ENCODE results near the gene PIK3CD.
"Not testable (repeated sequence)": the region's sequence is repeated elsewhere in the genome, so short reads cannot be mapped to it uniquely, and the experiment has no call there.

Gene PIK3CD

GRCh38 chr1:9654834-9655723 lies 3.5 kb downstream of the PIK3CD start:
- peak in 2 of 4 experiments; percentile 25 to 56 for DNase-seq

GRCh38 chr1:9655836-9656235 lies 4.3 kb downstream of the PIK3CD start:
- no peak for DNase-seq

GRCh38 chr1:9657521-9658032 lies 6.0 kb downstream of the PIK3CD start:
- DNase-seq = no peak

GRCh38 chr1:9658199-9658598 lies 6.7 kb downstream of the PIK3CD start:
- DNase-seq = no peak

- DNase-seq = no peak
These were observed 7.8 kb downstream of the PIK3CD start for GRCh38 chr1:9659328-9659727.

GRCh38 chr1:9663257-9663656 lies 11.7 kb downstream of the PIK3CD start:
- no peak for DNase-seq

- DNase-seq = no peak
These were observed 13.7 kb downstream of the PIK3CD start for GRCh38 chr1:9665193-9665592.

GRCh38 chr1:9668080-9668479 lies 16.5 kb downstream of the PIK3CD start:
- no peak for DNase-seq

GRCh38 chr1:9670085-9670484 lies 18.6 kb downstream of the PIK3CD start:
- DNase-seq = no peak

- DNase-seq = no peak
These were observed 20.0 kb downstream of the PIK3CD start for GRCh38 chr1:9671377-9672140.

- no peak for DNase-seq
These were observed 20.9 kb downstream of the PIK3CD start for GRCh38 chr1:9672444-9672843.

GRCh38 chr1:9675393-9675792 lies 23.9 kb downstream of the PIK3CD start:
- no peak for DNase-seq

- DNase-seq = not testable (repeated sequence)
These were observed 24.6 kb downstream of the PIK3CD start for GRCh38 chr1:9676128-9676527.

- DNase-seq = no peak
These were observed 25.4 kb downstream of the PIK3CD start for GRCh38 chr1:9676815-9677393.

GRCh38 chr1:9680091-9680490 lies 28.6 kb downstream of the PIK3CD start:
- no peak for DNase-seq

- no peak for DNase-seq
These were observed 29.3 kb downstream of the PIK3CD start for GRCh38 chr1:9680828-9681227.

GRCh38 chr1:9684801-9685200 lies 33.3 kb downstream of the PIK3CD start:
- no peak for DNase-seq

- peak; percentile 21 to 48 (median 35) for DNase-seq
These were observed 35.8 kb downstream of the PIK3CD start for GRCh38 chr1:9687120-9687873.

- DNase-seq = no peak
These were observed 36.5 kb downstream of the PIK3CD start for GRCh38 chr1:9687874-9688582.

GRCh38 chr1:9688599-9688998 lies 37.1 kb downstream of the PIK3CD start:
- no peak for DNase-seq

- DNase-seq = peak; percentile 73 to 81 (median 77)
These were observed 37.6 kb downstream of the PIK3CD start for GRCh38 chr1:9689011-9689706.
